NCI-H1930 (cell line): ENCODE measurements around the gene MEOX1.
"Not testable (repeated sequence)": the region's sequence is repeated elsewhere in the genome, so short reads cannot be mapped to it uniquely, and the experiment has no call there.

ENCODE experiments used
- DNase-seq, 2 experiments: peaks; one replicate each; lab custom pipeline; 2025; lab: John Stamatoyannopoulos, UW

MEOX1 gene

DNA sequence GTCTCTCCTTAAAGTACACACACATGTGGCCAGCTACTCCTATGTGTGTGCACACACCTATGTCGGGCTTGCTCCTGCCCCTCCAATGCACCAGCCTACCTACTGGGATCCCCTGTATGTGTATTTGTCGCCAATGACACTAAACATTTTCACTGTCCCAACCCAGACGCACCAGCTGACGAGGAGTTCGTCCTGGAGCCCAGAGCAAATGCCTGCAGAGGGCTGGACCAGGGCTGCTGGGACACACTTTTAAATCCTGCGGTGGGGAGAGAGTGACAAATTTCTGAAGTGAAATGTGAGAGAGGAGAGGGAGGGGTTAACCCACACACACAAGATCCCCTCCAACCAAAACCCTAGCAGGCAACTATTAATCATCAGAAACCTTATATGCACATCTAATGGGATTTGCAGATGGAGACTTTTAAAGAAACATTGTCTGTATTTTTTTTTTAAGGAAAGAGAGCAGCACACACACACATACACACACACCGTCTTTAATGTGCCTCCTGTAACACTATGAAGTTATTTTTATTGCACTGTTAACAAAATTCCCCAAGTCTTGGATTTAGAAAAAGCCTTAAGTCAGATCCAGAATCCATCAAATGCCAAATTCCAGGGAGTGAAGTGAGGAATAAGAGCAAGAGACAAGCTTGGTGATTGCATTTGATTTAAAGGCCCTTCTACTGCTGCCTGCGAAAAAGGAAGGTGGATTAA, at the start of gene MEOX1:
Gene MEOX1 (minus strand): TSS at position 224 of the 714 bp plus-strand sequence. CDS start 388 bp downstream, outside the sequence.
- DNase-seq = no peak

DNA sequence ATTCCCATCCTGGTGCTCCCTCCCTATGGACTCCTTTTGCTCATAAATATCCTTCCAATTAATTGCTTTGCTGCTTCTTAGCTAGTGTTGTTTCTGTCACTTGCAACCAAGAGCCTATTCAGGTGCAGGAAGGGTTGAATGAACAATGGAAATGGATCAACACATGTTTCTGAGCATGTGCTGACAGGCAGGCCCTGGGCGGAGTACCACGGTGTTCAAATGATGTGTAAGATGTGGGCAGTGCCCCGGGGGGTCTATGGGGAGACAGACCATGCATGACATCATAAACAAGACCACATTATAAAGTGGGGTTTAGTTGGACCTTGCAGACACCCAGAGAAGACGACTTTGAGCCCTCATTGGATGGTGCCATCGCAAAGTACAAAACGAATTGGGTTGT, 48.4 kb upstream of the MEOX1 start:
- no peak for DNase-seq

DNA sequence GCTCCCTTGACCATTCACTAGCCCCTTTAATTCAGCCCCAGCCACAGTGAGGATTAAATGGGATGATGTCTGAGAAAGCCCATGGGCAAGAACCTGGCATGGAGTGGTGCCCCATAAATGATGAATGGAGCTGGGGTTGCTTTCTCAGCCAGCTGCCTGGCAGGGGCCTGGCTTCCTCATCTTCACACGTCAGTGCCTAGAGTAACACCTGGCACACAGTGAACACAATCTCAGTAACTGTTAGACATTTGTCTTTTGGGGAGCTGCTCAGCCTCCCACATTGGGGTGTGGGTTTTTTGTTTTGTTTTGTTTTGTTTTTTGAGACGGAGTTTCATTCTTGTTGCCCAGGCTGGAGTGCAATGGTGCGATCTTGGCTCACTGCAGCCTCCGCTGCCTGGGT, 47.5 kb upstream of the MEOX1 start:
- DNase-seq = no peak

DNA sequence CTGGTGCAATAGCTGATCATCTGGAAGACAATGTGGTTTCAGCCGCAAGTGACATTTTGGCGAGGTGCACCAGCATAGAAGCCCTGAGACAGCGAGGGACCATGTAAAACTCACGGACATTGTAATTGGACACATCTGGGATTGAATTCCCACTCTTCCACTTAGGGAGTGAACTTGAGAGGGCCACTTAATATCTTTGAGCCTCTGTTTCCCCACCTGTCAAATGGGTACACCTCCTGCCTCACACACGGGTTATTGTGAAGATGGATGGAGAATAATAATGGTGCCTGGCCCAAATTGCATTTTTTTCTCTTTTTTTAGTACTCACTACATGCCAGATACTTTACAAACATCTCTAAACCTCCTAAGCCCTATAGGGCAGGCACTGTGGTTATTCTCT, 45.5 kb upstream of the MEOX1 start:
- DNase-seq = no peak

DNA sequence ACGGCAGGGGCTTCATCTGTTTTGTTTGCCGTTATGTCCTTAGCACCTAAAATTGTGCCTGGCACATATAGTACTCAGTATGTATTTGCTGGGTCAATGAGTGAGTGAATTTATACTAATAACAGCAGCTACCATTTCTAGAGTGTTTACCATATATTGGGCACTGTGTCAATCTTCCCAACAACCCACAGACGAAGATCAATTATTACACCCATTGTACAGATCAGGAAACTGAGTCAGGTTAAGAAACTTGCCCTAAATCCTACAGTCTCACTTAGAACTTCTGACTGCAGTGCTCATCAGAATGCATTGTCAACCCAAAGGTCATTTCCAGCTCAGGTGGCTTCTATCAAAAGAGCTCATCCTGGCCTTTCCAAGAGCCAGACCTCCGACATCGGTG, 44.5 kb upstream of the MEOX1 start:
- DNase-seq = no peak

DNA sequence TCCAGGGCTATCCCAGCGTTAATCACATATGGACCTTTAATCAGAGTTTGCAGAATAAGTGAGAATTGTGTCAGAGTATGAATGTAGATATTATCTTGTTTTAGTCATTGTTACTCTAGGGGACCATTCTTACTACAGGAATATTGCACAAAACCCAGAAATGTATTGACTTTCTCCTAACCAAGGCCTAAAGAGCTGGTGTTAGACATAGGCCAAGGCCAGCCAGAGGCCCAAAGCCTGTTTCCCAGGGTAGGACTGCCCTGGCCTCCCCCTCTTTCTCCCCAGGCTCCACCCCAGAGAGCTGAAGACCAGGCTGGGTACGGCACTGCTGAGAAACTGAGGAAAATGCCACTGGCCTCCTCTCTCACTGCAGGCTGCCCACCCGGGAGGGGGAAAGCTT, 41.9 kb upstream of the MEOX1 start:
- DNase-seq = no peak

DNA sequence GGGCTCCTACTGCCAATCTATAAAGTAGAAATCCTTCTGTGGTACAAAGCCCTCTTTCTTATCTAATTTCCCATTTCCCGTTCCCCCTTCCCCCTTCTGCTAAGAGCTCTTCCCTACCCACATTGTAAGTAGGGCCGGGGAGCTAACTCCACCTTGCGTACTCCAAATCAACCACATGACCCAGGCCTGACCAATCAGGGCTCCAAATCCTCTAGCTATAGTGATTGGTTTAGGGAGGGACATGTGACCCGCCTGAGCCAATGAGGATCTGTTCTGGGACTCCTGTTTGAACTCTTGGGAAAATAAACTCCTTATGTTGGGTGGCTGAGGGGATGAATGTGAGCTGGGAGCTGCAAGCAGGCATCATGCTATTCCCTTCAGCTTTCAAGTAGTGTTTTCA, 40.9 kb upstream of the MEOX1 start:
- no peak for DNase-seq

DNA sequence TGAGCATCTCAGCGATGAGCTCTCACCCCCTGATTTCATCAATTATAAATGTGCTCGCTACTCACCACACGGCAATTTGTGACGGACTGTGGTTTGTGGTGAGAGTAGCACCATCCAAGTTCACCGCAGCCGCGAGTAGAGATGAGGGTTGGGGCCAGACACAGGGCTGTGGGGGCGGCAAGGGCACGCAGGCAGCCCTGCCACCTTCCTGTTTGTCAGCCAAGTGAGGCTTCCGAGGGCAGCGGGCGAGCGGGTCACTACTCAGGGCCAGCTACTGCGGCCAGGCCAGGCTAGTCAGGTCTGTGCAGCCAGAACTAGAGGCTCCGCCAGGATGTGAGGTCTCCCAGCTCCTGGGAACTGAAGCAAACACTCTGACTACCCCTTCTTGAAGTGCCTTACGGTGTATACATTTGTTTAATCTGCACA, 39.6 kb upstream of the MEOX1 start:
- no peak for DNase-seq

DNA sequence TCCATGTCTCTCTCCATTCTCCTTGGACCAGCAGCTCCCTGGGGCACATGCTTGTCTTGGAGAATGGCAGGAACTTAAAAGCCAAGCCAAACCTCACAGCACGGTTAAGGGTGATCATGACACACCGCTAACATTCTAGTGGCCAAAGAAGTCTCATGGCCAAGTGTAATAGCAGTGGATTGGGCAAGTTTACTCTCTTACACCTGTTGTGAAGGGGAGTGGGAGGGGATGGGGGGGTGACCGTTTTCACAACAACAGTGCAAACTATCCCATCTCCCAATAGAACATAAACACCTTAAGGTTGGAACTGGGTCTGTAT, 37.7 kb upstream of the MEOX1 start:
- DNase-seq = no peak

DNA sequence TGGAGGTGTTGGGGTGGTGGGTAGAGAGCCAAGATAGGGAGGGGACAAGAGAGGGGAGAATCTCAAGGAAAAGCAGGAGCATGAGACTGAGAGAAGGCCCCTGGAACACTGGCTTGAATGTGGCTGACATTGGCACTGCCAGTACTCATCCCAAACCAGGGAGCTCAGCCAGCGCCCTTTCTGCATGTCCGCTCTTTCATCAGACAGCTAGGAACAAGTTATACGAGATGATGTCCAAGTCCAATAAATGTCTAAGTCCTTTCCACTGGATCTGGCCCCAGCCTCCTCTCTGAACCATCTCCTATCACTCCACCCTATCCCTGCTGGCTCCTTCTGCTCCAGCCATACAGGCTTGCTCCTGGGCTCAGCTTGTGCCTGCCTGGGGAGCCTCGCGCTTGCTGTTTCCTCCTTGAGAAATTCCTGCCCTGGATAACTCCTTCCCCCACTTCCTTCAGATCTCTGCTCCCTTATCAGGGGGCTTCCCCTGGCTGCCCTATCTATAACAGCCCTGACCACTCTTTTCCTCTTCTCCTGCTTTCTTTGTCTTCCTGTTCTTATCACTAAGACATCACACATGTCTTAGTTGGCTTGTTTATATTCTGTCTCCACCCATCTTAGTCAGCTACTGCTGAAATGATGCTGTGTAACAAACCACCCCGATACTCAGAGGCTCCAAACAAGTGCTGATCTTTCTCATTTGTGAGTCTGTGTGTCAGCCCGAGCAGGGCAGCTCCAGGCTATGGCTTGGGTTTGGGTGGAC, 37.1 kb upstream of the MEOX1 start:
- no peak for DNase-seq

DNA sequence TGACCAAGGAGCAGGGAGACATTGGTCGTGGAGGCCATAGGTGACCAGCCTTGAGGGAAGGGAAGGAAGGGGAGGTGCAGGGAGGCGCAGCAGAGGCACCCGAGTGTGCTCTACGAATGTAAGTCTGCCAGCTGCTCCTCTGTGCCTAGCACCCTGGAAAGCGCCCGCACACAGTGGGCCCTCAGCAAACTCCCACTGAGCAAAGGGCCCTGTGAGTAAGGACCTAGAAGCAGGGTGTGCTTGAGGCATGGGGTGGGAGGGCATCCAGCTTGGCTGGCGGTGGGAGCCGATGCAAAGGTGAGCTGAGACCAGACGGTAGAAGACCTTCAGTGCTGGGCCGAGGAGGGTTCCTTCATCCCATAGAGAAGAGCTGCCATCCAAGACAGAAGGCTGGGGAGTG, 36.2 kb upstream of the MEOX1 start:
- no peak for DNase-seq

DNA sequence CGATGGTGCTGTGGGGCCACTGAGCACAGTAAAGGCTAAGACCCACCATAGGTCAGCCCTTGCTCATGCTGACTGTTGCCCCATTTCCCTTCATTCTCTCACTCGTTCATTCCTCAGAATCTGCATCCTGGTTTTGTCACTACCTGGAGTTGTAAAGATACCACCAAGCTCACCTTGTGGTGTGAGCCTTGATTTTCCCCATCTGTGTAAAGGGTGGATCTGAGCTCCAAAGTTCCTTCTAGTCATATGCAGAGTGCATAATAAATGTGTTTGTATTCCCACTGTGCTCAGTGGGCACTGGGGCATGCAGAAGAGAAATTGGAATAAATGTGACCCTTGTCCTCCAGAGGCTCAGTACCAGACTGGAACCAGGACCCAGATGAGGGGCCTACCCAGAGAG, 35.2 kb upstream of the MEOX1 start:
- DNase-seq = no peak

DNA sequence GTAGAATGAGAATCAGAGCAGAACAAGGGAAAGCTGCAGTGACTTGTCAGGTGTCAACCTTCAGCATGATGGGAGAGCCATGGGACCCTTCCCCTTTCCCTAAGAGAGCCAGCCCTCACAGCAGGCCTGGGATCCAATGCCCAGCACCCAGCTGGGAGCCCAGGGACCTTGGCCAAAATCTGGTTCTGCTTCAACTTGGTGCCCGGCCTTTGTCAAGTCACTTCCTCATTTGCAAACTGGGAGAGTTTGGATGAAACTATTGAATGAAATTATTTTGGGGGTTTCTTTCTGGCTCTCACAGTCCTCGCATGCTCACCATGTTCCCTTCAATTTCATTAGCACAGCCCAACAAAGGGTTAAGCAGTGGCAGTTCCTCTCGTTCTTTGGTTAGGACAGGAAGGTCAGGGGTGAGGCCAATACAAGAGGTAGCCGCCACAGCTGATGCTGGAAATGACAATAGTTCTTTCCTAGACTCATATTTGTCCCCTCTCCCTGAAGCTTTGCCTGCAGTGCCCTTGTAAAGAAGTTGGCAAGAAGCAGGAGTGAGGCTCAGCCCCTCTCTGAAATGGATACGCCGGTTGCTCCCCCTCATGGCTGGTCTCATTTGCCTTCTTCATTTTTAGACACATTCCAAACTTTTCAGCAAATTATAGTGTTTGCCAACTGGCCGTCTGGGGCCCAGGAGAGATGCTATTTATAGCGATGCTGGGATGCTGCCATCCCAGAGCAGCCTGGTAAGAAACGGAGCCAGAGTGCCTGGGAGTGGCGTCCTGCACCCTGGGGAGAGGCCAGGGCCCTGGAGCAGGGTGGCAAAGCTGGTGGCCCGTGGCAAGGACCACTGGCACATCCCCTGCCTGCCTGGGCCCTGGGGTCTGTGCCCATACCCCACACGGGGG, 34.5 kb upstream of the MEOX1 start:
- no peak for DNase-seq

DNA sequence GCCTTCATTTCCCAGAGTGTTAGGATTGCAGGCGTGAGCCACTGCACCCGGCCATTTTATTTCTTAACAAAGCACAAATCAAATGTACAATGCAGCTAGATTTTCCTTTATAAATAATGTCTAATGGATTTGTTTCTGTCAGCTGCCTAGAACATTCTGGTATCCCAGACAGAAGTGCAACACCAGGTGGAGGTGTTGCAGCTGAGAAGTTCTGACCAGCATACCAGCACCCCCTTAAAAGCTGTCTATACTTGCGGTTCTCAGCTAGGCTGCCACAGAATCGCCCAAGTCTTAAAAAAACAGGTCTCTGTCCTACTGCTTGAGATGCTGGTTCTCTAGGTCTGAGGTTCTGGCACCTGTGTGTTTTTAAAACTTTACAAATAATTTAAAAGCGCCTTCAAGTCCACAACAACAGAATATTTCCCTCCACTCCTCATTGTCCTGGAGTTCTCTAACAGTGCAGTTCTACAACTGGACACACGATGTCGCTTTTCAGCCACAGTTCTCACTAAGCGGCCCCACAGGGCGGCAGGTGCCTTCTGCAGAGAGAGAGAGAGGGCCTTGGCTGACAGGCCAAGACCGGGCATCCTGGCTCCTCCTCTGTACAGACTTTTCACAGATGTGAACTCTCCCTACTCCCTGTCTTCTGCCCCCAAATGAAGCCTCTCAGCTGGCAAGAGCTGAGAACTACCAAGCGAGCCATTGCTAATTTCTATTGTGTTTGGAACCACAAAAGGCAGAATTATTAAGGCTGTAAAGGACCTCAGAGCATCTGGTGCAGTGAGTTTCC, 32.6 kb upstream of the MEOX1 start:
- DNase-seq = peak; percentile 66 to 78

DNA sequence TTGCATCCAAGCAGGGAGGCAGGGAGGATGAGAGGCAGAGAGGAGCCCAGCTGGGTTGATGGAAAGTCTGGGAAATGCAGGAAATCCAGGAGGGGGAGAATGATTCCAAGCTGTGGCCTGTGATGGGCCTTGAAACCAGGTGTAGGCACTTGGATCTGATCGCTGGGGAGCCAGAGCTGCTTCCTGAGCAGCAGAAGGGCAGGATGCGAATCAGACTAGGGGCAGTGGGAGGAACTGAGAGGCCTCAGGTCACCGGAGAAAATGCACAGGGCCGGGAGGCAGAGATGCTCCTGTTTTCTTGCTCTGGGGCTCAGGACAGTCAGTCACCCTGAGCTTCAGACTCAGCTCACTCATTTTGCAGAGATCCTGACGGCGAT, 29.6 kb upstream of the MEOX1 start:
- DNase-seq = no peak

DNA sequence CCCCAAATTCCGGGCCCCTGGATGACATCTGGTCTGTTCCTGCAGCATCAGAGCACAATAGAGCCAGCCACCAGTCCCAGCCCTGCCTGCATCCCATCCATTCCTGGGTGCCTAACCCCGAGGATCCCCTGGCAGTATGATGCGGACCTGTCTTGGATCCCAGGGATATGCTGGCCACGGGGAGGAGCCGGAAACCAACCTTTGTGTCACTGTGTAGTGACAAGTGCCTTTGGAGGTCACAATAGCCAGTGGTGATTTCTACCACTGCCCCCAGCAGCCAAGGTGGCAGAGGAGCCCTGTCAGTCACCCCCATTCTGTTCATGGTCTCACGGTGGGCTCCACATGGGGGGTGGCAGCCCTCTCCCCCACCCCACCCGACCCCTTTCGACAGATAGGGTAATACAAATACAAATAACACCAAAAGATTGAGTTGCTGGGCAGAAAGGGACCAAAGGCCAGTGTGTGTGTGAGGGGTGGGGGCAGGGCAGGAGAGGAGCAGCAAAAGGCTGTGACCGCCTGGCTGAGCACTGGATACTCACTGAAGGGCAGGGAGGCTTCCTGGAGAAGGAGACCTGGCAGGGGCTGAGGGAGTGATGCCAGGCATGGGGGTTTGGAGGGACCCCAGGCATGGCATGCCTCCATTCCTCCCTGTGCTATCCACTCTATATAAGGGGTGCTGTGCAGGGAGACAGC, 29.0 kb upstream of the MEOX1 start:
- no peak for DNase-seq

DNA sequence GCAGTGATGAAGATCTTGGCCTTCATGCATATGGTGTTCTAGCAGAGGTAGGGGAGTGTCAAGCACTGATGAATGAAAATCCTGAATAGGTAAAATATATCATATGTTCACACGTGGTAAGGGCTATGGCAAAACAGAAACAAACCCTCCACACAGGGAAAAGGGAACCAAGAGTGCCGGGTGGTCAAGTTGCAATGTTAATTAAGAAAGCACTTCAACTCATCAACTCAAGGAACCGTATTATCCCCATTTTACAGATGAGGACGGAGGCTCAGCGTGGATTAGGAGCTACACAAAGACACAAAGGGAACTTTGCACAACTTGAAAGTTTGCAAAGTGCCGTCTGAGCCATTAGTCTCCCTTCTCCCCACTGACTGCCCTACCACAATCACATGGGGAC, 28.1 kb upstream of the MEOX1 start:
- no peak for DNase-seq

DNA sequence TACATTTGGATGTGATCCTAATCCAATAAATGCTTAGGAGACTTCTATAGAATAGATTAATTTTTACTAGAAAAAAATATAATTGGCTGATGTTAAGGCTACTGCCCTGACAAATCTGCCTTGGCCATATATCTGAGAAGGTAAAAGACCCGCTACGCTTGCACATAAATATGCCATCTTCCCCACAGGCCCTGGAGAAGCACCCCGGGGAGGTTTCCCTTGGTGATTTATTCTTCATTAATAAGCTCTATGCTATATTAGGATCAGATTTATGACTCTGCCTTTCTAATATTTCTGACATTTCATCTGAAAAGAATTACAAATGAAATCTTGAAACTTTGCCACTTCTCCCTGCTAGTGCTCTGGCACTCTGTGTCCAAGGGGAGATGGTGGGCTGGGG, 27.4 kb upstream of the MEOX1 start:
- no peak for DNase-seq

DNA sequence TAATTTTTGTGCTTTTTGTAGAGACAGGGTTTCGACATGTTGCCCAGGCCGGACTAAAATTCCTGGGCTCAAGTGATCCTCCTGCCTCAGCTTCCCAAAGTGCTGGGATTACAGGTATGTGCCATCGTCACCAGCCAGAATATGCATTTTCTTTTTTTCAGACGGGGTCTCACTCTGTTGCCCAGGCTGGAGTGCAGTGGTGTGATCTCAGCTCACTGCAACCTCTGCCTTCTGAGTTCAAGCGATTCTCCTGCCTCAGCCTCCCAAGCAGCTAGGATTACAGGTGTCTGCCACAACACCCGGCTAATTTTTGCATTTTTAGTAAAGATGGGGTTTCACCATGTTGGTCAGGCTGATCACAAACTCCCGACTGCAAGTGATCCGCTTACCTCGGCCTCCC, 25.2 kb upstream of the MEOX1 start:
- not testable (repeated sequence) for DNase-seq

DNA sequence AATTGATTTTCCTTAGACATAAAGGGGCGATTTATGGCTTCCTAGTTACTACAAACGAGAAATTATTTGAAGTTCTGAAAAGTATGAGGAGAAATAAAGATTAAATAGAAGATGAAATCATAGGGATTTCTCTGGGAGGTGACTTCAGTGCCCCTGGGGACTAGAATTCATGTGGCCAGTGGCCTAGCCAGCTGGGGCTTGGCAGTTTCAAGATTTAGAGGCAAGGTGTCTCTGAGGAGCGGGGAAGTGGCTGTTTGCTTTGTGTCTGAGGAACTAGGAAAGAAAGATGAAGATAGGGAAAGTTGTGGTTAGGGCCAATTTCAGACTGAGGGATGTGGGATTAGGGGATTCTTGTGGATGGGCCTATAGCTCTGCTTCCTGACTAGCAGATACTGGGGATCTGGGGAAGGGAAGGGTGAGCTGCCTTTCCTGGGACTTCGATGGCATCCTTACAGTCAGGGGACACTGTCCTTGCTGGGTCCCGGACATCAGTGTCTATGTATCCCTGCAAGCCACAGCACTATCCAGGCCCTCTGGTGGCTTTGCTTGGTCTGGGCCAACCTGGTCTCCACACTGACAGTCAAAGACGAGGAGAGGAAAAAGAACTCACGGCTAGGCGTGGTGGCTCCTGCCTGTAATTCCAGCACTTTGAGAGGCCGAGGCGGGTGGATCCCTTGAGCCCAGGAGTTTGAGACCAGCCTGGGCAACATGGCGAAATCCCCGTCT, 22.4 kb upstream of the MEOX1 start:
- no peak for DNase-seq

DNA sequence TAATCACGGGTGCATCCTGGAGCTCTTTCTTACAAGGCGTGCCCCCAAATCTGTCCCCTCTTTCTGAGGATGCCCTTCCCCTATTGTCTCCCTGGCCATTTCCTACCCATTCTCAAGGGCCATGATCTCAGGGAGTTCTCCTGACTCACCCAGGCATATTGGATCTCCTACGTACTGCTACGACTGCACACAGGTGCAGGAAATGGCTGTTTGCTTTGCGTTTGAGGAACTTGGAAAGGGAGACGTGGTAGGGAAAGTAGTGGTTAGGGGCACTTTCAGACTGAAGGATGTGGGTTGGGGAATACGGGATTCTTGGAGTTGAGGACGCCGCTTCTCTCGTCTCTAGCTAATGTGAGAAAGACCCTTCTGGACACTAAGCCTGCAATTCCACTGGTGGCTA, 18.7 kb upstream of the MEOX1 start:
- no peak for DNase-seq
